SK-N-SH treated with all-trans-retinoic acid at 6 μM for 48 hours (cell line): ENCODE results near the gene TRIM44.

ENCODE experiments used
- ARNTL ChIP-seq: fragments of 450-650 bp; formaldehyde crosslinking; IDR thresholded peaks from 2 replicates; pipeline ENCODE4 v1.5.0; 2020; ENCODE audit warnings: low read depth, mild to moderate bottlenecking, moderate library complexity, borderline replicate concordance
- CSDC2 ChIP-seq: fragments of 250-450 bp; sonication (Bioruptor Pico); IDR thresholded peaks from 2 replicates; pipeline ENCODE4 v1.5.0; 2020; ENCODE audit warnings: mild to moderate bottlenecking, moderate library complexity
- ISL1 ChIP-seq: fragments of 250-450 bp; sonication (Bioruptor Pico); IDR thresholded peaks from 2 replicates; pipeline ENCODE4 v2.1.2; 2022; ENCODE audit warnings: mild to moderate bottlenecking, moderate library complexity
- RARB ChIP-seq: fragments of 250-450 bp; sonication (Bioruptor Pico); IDR thresholded peaks from 2 replicates; pipeline ENCODE4 v1.8.0; 2021; ENCODE audit warnings: mild to moderate bottlenecking, moderate library complexity
- TOX ChIP-seq: fragments of 250-450 bp; sonication (Bioruptor Pico); IDR thresholded peaks from 2 replicates; pipeline ENCODE4 v1.8.0; 2021; ENCODE audit warnings: mild to moderate bottlenecking, moderate library complexity, borderline replicate concordance
- ZFP3 ChIP-seq: fragments of 250-450 bp; sonication (Bioruptor Pico); IDR thresholded peaks from 2 replicates; pipeline ENCODE4 v1.5.0; 2020; ENCODE audit warnings: mild to moderate bottlenecking, moderate library complexity
- ZFP30 ChIP-seq: fragments of 450-650 bp; formaldehyde crosslinking; IDR thresholded peaks from 2 replicates; pipeline ENCODE4 v1.5.0; 2022; ENCODE audit warnings: mild to moderate bottlenecking, moderate library complexity
- ZNF565 ChIP-seq: fragments of 450-650 bp; formaldehyde crosslinking; conservative IDR thresholded peaks from 2 replicates; pipeline ENCODE4 v1.5.0; 2020; ENCODE audit warnings: low read depth, mild to moderate bottlenecking, moderate library complexity
- ZNF70 ChIP-seq: fragments of 450-650 bp; formaldehyde crosslinking; IDR thresholded peaks from 2 replicates; pipeline ENCODE4 v1.5.0; 2020; ENCODE audit warnings: mild to moderate bottlenecking, moderate library complexity

- TF ChIP-seq ZNF565, result no peak
- no peak for TF ChIP-seq ARNTL (CRISPR knock-in tag)
- no peak for TF ChIP-seq CSDC2 (CRISPR knock-in tag)
- TF ChIP-seq RARB (CRISPR knock-in tag), result no peak
- TF ChIP-seq ZFP3, result no peak
- no peak for TF ChIP-seq ZNF70 (CRISPR knock-in tag)
- TF ChIP-seq ZFP30 (CRISPR knock-in tag), result no peak
- no peak for TF ChIP-seq ISL1 (CRISPR knock-in tag)
- TF ChIP-seq TOX, result no peak
These were observed 151.6 kb downstream of the TRIM44 start for GRCh38 chr11:35814081-35814695.
